ENCODE results near the gene TMED9. TPM values are rescaled to one million over a fixed set of nuclear protein-coding genes. Genes with fewer than 3 reads are reported as not detected.

TMED9 gene
- total RNA-seq, 1 donor from 2014 or later, result 216 TPM

DNA sequence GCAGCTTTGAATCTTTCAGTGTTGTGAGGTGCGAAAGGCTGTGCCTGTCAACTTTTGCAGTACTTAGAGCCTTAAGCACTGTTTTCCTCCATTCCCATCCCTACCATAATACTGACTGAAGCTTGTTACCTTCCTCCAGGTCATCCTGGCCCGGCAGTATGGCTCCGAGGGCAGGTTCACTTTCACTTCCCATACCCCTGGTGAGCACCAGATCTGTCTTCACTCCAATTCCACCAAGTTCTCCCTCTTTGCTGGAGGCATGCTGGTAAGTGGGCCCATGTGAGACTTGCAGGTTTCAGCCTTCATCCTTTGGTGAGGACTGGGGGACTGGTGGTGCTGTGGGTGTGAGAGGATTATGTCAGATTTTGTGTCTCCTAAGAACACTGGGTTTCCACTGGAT lies 1.5 kb downstream of the TMED9 start:
- TF ChIP-seq, protein P1, sequence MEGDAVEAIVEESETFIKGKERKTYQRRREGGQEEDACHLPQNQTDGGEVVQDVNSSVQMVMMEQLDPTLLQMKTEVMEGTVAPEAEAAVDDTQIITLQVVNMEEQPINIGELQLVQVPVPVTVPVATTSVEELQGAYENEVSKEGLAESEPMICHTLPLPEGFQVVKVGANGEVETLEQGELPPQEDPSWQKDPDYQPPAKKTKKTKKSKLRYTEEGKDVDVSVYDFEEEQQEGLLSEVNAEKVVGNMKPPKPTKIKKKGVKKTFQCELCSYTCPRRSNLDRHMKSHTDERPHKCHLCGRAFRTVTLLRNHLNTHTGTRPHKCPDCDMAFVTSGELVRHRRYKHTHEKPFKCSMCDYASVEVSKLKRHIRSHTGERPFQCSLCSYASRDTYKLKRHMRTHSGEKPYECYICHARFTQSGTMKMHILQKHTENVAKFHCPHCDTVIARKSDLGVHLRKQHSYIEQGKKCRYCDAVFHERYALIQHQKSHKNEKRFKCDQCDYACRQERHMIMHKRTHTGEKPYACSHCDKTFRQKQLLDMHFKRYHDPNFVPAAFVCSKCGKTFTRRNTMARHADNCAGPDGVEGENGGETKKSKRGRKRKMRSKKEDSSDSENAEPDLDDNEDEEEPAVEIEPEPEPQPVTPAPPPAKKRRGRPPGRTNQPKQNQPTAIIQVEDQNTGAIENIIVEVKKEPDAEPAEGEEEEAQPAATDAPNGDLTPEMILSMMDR (IDR thresholded peaks at IDR 0.05), result no peak
- Mint-ChIP-seq H3K36me3 (ENCODE audit: unreplicated experiment) (peaks cover 28% of the 10 kb centered on the region), H3K9me3 (ENCODE audit: unreplicated experiment) (no peaks in the 10 kb centered on the region), H3K27ac (ENCODE audit: unreplicated experiment) (no peak overlapping the region), H3K27me3 (ENCODE audit: unreplicated experiment) (peaks cover 23% of the 10 kb centered on the region), H3K4me3 (ENCODE audit: unreplicated experiment) (peak overlapping the region; percentile 100), H3K4me1 (ENCODE audit: unreplicated experiment) (peaks cover 19% of the 10 kb centered on the region)
- DNase-seq (ENCODE audit: extremely low spot score, unreplicated experiment), result no peak

DNA sequence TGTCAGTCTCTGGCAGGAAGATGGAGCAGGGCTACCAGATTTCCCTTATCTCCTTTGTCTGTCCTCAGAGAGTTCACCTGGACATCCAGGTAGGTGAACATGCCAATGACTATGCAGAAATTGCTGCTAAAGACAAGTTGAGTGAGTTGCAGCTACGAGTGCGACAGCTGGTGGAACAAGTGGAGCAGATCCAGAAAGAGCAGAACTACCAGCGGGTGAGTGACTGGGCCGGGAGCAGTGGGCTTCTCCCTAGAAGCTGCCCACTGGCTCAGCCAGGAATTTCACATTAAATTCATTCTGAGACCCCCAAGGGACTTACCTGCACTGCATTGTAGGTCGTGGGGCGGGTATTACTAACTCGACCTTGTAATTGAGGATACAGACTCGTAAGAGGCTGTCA lies 2.1 kb downstream of the TMED9 start:
- DNase-seq (ENCODE audit: extremely low spot score, unreplicated experiment), result no peak
- no peaks in the 10 kb centered on the region for H3K9me3 Mint-ChIP-seq (ENCODE audit: unreplicated experiment)
- peaks cover 18% of the 10 kb centered on the region for H3K27me3 Mint-ChIP-seq (ENCODE audit: unreplicated experiment)
- H3K27ac Mint-ChIP-seq (ENCODE audit: unreplicated experiment), result no peak overlapping the region
- H3K4me1 Mint-ChIP-seq (ENCODE audit: unreplicated experiment), result peaks cover 23% of the 10 kb centered on the region
- peaks cover 28% of the 10 kb centered on the region for H3K36me3 Mint-ChIP-seq (ENCODE audit: unreplicated experiment)
- no peak overlapping the region for H3K4me3 Mint-ChIP-seq (ENCODE audit: unreplicated experiment)
- TF ChIP-seq, protein P1 (IDR thresholded peaks at IDR 0.05), result no peak

DNA sequence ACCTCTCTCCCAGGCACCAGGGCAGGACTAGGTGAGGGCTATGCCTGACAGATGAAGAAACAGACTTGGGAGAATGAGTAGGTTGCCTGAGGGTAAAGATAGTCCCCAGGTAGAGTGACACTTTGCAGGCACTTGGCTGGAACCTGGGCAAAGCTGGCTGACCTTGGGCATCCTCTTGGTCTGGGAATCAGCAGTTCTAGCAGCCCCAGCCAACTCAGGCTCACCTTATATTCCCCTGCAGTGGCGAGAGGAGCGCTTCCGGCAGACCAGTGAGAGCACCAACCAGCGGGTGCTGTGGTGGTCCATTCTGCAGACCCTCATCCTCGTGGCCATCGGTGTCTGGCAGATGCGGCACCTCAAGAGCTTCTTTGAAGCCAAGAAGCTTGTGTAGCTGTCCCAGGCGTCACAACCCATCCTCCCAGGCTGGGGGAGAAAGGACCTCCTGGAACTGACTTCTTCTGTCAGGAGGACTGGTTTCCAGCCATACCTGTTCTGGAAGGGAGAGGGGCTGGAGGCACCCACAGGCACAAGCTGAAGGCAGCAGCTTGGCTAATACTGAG lies 3.1 kb downstream of the TMED9 start:
- peaks cover 28% of the 10 kb centered on the region for H3K36me3 Mint-ChIP-seq (ENCODE audit: unreplicated experiment)
- H3K27ac Mint-ChIP-seq (ENCODE audit: unreplicated experiment), result no peak overlapping the region
- peaks cover 10% of the 10 kb centered on the region for H3K27me3 Mint-ChIP-seq (ENCODE audit: unreplicated experiment)
- TF ChIP-seq, protein P1 (IDR thresholded peaks at IDR 0.05), result no peak
- H3K9me3 Mint-ChIP-seq (ENCODE audit: unreplicated experiment), result no peaks in the 10 kb centered on the region
- DNase-seq (ENCODE audit: extremely low spot score, unreplicated experiment), result no peak
- H3K4me1 Mint-ChIP-seq (ENCODE audit: unreplicated experiment), result peaks cover 25% of the 10 kb centered on the region
- H3K4me3 Mint-ChIP-seq (ENCODE audit: unreplicated experiment), result no peak overlapping the region

DNA sequence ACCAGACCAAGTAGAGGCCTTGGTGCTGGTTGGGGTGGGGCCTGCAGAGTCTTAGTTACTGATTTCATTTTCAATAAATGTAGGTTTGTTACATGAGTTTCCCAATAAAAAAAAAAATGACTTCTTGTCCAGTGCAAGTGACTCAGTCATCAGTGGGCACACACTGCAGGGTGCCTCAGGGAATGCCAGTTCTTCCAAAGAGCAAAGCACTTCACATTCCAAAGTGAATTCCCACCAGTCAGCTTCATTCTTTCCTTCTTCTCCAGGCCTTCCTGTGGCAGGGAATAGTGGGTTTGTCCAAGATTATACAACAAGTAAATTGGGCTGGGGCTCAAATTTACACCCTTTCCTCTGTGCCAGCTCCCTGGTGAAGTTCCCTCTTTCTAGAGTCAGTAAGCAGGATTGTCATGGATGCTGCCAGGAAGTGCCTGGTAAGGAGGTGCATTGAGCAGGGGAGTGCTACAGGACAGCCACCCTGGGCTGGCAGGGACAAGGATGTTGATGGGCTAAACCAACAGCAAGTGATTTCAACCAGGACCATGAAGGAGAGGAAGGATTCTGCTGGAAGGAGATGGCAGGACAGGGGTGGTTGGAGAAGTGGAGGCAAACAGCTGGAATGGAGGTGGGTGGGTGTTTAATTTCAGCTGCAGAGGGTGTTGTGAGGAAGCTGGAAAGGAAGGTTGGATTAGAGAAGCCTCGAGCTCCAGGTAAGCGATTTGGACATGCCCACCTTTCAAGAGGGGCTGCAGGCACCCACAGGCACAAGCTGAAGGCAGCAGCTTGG lies 4.2 kb downstream of the TMED9 start:
- Mint-ChIP-seq H3K36me3 (ENCODE audit: unreplicated experiment) (peaks cover 28% of the 10 kb centered on the region), H3K9me3 (ENCODE audit: unreplicated experiment) (no peaks in the 10 kb centered on the region), H3K4me3 (ENCODE audit: unreplicated experiment) (no peak overlapping the region), H3K27me3 (ENCODE audit: unreplicated experiment) (no peaks in the 10 kb centered on the region), H3K4me1 (ENCODE audit: unreplicated experiment) (peaks cover 33% of the 10 kb centered on the region), H3K27ac (ENCODE audit: unreplicated experiment) (no peak overlapping the region)
- DNase-seq (ENCODE audit: extremely low spot score, unreplicated experiment), result no peak
- TF ChIP-seq, protein P1 (IDR thresholded peaks at IDR 0.05), result no peak

DNA sequence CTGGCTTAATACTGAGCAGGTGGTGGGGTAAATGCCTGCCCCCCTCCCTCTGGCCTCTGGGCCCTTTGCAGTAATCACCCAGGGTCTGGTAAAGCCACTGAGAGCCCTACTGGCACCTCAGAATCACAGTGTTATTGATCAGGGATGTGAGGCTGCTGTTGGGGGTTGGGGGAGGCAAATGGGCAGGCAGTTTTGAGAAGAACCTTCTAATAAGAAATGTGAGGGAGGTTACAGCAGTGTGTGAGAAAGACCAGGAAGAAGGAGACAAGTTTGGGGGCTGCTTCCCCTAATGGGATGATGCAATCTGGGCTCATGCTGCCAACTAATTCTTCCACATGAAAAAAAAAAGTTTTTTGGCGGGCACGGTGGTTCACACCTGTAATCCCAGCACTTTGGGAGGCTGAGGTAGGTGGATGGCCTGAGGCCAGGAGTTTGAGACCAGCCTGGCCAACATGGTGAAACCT lies 4.8 kb downstream of the TMED9 start:
- no peak for DNase-seq (ENCODE audit: extremely low spot score, unreplicated experiment)
- peaks cover 32% of the 10 kb centered on the region for H3K4me1 Mint-ChIP-seq (ENCODE audit: unreplicated experiment)
- H3K4me3 Mint-ChIP-seq (ENCODE audit: unreplicated experiment), result no peak overlapping the region
- H3K27me3 Mint-ChIP-seq (ENCODE audit: unreplicated experiment), result no peaks in the 10 kb centered on the region
- H3K9me3 Mint-ChIP-seq (ENCODE audit: unreplicated experiment), result no peaks in the 10 kb centered on the region
- H3K27ac Mint-ChIP-seq (ENCODE audit: unreplicated experiment), result peak overlapping the region; percentile 44
- TF ChIP-seq, protein P1 (IDR thresholded peaks at IDR 0.05), result no peak
- peaks cover 28% of the 10 kb centered on the region for H3K36me3 Mint-ChIP-seq (ENCODE audit: unreplicated experiment)
